ENCODE results near the gene KRTAP29-1.
"Not testable (repeated sequence)": the region's sequence is repeated elsewhere in the genome, so short reads cannot be mapped to it uniquely, and the experiment has no call there.

The KRTAP29-1 gene, protein sequence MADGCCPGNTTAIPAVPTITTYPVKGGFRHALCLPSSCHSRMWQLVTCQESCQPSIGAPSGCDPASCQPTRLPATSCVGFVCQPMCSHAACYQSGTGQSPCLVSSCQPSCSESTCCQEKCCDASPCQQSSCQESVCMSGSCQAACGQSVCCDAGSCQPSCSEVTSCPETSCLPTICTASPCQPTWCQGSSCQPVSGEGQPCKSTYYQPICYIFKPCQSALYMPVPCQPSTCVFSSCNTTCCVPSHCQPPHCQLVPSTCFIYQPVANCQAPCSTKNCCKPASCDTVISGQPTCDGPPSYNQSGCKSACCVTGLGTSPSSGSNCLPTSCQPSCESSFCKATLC

GRCh38 chr17:41301916-41302901 lies at the start of gene KRTAP29-1:
TSS of gene KRTAP29-1 (minus strand) at chr17:41302851. CDS start at chr17:41302851, 0 bp downstream.
- DNase-seq, result no peak

GRCh38 chr17:41351177-41351576 lies 48.5 kb upstream of the KRTAP29-1 start:
- no peak for DNase-seq

- not testable (repeated sequence) for DNase-seq
These were observed 47.8 kb upstream of the KRTAP29-1 start, which contains the start of gene KRT33A for GRCh38 chr17:41350381-41350878. TSS of gene KRT33A (minus strand) at chr17:41350828. CDS start at chr17:41350767, 61 bp downstream.

DNA sequence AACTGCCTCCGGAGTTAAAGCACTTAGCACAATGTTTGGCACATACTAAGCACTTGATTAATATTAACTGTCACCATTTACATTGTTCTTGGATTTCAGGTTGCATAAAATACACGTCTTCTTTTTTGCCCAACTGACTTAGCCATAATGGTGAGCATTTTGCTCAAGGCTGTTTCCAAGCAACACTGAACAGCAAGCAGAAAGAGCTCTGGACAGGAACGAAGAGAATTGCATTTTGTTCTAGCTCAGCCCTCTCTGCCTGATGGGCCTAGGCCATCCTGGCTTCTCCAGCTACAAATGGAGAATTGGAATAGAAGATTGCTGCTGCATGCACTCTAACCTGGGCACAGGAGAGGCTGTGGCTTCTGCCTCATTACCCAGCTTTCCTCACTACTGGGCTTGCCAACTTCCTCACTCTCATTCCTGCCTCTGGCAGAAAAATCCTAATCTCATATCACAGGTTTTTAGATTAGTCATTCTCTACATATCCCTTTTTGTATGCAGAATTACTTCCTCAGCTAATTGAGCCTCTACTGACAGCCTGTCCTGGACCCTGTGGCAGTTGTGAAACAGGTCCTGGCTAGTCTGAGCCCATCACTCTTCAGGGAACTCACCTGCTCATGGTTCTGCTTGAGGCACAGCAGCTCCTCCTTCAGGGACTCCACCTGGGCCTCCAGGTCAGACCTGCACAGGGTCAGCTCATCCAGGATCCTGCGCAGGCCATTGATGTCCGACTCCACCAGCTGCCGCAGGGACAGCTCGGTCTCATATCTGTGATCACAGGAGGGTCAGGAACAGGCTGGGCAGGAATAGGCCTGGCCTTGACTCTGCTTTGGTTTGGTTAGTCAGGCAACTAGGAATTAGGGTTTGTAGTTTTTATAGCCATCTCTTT lies 45.5 kb upstream of the KRTAP29-1 start:
- no peak for DNase-seq

DNA sequence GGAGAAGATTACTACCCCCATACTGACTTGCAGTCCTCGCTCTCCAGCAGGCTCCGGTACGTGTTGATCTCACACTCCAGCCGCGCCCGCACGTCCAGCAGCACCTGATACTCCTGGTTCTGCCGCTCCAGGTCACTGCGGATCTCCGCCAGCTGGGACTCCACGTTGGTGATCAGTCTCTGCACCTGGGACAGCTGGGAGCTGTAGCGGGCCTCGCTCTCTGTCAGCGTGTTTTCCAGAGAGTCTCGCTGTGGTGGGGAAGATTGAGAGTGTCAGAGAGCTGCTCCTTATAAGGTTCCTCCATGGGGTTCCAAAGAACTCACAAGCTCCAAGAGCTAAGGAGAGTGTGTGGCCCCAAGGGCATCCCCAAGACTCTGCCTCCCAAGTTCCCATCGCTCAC lies 43.8 kb upstream of the KRTAP29-1 start:
- DNase-seq, result not testable (repeated sequence)

DNA sequence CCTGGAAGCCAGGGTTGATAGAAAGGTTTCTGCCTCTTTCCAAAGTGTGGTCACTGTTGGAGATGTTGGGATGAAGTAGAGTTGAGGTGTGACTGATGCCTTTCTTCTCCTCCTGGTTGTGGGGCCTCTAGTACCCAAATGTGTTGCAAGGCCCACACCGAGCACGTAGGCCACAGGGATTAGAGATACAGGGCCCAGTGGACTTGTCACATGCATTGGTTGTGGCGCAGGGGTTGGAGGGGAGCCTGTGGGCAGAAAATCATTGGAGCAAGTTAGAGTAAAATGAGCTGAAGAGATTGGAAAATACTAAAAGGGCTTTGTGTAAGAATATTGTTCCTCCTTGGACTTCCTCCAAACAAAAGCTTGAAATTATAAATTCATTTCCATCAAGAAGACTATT lies 43.3 kb upstream of the KRTAP29-1 start:
- DNase-seq, result no peak

DNA sequence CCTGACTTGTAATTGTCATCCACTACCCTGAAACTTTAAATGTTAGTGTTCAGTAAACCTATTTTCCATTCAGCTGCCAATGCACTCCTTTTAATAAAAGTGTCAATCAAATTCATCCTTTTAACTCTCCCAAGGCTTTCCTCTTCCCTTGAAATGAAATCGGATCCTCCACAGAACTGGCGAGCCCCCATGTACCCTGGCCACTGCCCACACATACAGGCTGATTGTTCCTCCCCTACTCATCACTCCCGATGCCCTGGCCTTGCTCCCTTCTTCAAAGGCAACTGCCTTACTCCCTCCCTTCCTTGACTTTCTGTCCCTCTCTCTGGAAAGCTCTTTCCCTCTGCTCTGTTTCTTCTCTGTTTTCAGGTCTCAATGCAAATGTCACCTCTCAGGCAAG lies 40.4 kb upstream of the KRTAP29-1 start:
- no peak for DNase-seq

- DNase-seq, result no peak
These were observed 38.5 kb upstream of the KRTAP29-1 start for GRCh38 chr17:41340934-41341861.

GRCh38 chr17:41340494-41340893 lies 37.8 kb upstream of the KRTAP29-1 start:
- peak; percentile 14 for DNase-seq

GRCh38 chr17:41339571-41340172 lies 37.0 kb upstream of the KRTAP29-1 start:
- DNase-seq, result no peak

DNA sequence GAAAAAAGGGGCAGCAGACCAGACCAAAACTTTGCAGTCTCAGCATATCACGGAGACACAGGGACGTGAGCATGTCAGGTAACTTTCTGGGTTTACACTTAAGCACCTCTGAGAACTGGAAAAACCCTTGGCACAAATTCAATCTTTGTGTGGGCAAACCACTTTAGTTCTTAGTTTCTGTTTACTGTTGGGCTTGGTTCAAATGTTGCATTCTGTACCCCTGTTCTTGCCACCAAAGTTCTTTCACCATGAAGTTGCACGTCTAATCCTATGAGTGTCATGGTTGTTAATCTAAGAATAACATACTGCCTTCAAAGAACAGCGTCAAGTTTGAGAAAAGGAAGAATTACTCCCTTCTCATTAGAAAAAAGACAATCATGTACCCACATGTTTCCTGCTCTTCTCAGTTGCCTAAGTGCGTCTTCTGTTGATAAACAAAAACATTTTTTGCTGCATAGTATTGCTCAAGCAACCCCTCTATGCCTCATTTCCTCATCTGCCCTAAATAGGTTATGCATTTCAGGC lies 36.4 kb upstream of the KRTAP29-1 start:
- peak; percentile 41 for DNase-seq

DNA sequence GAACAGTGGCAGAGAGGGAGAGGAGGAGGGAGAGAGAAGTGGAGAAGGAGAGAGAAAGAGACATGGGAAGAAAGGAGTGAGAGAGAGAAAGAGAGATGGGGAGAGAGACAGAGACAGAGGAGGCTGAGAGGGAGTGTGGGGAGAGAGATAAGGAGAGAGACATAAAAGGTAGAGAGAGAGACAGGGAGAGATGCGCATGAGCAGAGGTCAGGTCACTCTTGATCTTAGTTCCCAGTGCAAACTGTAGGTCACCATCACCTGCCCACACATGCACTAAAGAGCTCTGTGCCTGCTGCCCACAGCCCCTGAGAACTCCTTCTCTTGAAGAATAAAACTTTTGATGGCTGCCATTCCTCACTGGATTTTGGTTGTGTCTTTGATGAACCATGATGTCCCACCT lies 33.1 kb upstream of the KRTAP29-1 start:
- DNase-seq, result no peak

DNA sequence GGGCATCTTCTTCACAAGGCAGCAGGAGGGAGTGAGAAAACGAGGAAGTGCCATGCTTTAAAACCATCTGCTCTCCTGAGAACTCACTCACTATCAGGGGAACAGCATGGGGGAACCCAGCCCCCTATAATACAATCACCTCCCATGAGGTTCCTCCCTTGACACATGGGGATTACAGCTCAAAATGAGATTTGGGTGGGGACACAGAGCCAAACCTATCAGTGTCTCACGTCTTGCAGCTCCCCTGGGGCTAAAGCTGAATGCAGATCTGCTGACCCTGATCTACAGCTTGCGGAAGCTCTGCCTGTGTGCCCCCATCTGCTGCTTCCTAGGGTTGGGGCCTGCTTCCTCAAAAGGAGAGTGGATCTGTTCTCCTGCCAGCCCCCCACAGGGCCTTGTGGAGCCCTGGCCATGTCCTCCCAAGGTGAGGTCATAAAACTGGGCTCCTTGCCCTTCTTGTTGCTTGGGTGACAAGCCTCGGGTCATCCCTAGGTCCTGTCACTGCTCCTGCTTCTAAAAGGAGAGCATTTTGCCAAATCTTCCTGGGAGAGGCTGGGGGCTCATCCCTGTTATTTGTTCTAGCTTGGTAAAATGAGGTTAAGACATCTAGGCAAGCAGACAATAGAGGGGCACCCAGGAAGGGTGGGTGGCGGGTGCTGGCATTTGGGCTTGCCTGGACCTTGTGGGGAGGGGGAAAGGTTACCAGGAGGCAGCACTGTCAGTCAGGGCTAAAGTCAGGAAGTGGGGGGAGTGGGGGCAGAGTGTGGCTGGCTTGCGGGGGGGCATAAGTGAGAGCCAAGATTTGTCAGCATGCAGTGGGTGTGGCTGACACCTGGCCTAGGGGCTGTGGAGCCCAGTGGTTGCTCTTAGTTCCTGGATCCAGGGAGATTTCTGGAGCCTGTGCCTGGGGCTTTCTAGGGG lies 32.0 kb upstream of the KRTAP29-1 start:
- no peak for DNase-seq

- no peak for DNase-seq
These were observed 31.2 kb upstream of the KRTAP29-1 start for GRCh38 chr17:41333836-41334235.

DNA sequence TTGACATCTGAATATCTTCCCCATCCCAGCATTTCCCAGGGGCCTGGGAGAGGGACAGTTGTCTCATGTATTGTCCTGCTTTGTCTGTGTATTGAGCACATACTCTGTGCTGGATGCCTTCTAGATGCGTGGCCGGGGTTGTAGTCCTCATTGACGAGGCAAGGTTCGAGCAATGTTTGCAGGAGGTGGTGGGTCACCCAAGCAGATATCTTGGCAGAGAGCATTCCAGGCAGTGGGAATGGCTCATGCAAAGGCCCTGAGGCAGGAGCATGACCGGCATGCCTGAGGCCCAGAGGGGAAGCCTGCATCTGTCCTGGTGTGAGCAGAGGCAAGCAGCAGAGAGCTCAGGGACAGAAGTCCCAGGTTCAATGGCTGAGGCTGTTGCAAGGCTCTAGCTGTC lies 30.4 kb upstream of the KRTAP29-1 start:
- DNase-seq, result no peak

DNA sequence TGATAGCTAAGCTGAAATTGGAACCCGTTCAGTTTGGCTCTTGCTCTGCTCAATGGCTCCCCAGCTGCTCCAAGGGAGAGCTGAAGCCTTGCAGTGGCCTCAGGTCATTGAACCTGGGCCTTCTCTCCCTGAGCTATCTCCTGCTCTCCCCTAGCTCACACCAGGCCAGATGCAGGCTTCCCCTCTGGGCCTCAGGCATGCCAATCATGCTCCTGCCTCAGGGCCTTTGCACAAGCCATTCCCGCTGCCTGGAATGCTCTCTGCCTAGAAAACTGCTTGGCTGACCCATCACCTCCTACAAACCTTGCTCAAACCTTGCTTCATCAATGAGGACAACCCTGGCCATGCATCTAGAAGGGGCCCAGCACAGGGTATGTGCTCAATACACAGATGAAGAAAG lies 29.6 kb upstream of the KRTAP29-1 start:
- no peak for DNase-seq

- DNase-seq, result no peak
These were observed 29.0 kb upstream of the KRTAP29-1 start for GRCh38 chr17:41331606-41332005.

- DNase-seq, result peak; percentile 39
These were observed 26.8 kb upstream of the KRTAP29-1 start for GRCh38 chr17:41329279-41329948.

- no peak for DNase-seq
These were observed 25.6 kb upstream of the KRTAP29-1 start for GRCh38 chr17:41328207-41328606.
